ENCODE measurements around the gene DPP8. TPM values are rescaled to one million over a fixed set of nuclear protein-coding genes. Genes with fewer than 3 reads are reported as not detected.
"Not testable (repeated sequence)": the region's sequence is repeated elsewhere in the genome, so short reads cannot be mapped to it uniquely, and the experiment has no call there.

The DPP8 gene
- total and polyA plus RNA-seq, 4 donors = 5.5 to 22.7 (median 17.5) TPM

DNA sequence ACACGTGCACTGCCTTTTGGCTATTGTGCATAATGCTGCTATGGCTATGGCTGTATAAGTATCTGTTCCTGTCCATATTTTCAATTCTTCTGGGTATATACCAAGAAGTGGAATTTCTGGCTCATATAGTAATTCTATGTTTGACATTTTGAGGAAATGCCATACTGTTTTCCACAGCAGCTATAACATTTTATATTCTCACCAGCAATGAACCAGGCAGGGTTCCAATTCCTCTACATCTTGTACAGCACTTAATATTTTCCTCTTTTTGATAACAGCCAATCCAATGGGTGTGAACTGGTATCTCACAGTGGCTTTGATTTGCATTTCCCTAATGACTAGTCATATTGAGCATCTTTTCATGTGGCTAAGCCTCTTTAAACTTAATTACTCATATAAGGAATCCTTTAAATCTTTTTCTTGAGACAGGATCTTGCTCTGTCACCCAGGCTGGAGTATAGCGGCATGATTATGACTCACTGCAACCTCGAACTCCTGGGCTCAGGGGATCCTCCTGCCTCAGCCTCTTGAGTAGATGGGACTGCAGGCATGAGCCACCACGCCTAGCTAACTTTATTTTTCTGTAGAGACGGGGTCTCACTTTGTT, 56.6 kb downstream of the DPP8 start:
- no peaks in the 10 kb centered on the region for H3K4me1 ChIP-seq (ENCODE audit: control insufficient read depth in 4 of 4, insufficient read depth in 4 of 4, low read length in 3 of 4)
- H3K9ac ChIP-seq (ENCODE audit: low read depth in 1 of 2, low read length in 2 of 2) = no peak overlapping the region
- DNase-seq (ENCODE audit: low spot score) = no peak
- WGBS = 92% methylated on average over 5 of the region's 5 CpGs
- peaks cover 0 to 51% (median 36%) of the 10 kb centered on the region in 4 donors for H3K36me3 ChIP-seq (ENCODE audit: control insufficient read depth in 4 of 4, insufficient read depth in 3 of 4, low read depth in 1 of 4, low read length in 3 of 4)
- H3K27me3 ChIP-seq (ENCODE audit: control insufficient read depth in 4 of 4, insufficient read depth in 4 of 4, low read length in 3 of 4) = no peaks in the 10 kb centered on the region
- H3K4me3 ChIP-seq (ENCODE audit: low read depth in 1 of 3, low read length in 3 of 3) = no peak overlapping the region
- no peaks in the 10 kb centered on the region for H3K9me3 ChIP-seq (ENCODE audit: control insufficient read depth in 4 of 4, low read length in 3 of 4)
- no peak overlapping the region for H3K27ac ChIP-seq (ENCODE audit: low read depth in 1 of 2, low read length in 2 of 2)
- no peak for TF ChIP-seq JUND (IDR thresholded peaks at IDR 0.05)

- H3K4me3 ChIP-seq (ENCODE audit: low read depth in 1 of 3, low read length in 3 of 3); H3K27ac ChIP-seq (ENCODE audit: low read depth in 1 of 2, low read length in 2 of 2); H3K27me3 ChIP-seq (ENCODE audit: control insufficient read depth in 4 of 4, insufficient read depth in 4 of 4, low read length in 3 of 4); H3K9me3 ChIP-seq (ENCODE audit: control insufficient read depth in 4 of 4, low read length in 3 of 4); DNase-seq (ENCODE audit: low spot score); H3K4me1 ChIP-seq (ENCODE audit: control insufficient read depth in 4 of 4, insufficient read depth in 4 of 4, low read length in 3 of 4); H3K9ac ChIP-seq (ENCODE audit: low read depth in 1 of 2, low read length in 2 of 2): not testable (repeated sequence)
- WGBS = 91% methylated on average over 4 of the region's 4 CpGs
- peaks cover 7 to 56% (median 43%) of the 10 kb centered on the region in 4 donors for H3K36me3 ChIP-seq (ENCODE audit: control insufficient read depth in 4 of 4, insufficient read depth in 3 of 4, low read depth in 1 of 4, low read length in 3 of 4)
These were observed 62.2 kb downstream of the DPP8 start for GRCh38 chr15:65455256-65455655.

DNA sequence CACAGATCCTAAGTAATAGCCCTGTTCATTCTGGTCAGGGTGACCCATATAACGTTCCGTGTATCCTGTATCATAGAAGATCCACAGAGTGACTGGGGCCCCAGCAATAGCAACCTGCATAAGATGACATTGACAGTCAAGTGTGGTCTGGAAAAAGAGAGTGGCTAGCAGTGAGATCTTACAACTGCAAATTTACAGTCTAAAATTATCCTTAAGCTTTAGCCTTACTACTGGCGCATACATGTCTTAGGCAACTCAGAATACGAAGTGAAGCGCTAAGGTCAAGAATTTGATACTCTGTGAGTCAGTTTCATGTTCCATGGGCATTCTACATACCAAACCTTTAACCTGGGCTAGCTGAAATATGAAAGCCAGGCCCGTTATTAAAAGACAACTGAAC, 65.5 kb downstream of the DPP8 start:
- TF ChIP-seq HNF4A (conservative IDR thresholded peaks at IDR 0.05) (no peak), FOXA2 (IDR thresholded peaks at IDR 0.05) (no peak), GABPA (IDR thresholded peaks at IDR 0.05 in 1 of 2, conservative IDR thresholded peaks at IDR 0.05 in 1 of 2) (no peak), HNF4G (IDR thresholded peaks at IDR 0.05) (no peak), YY1 (IDR thresholded peaks at IDR 0.05) (no peak), NR2F2 (IDR thresholded peaks at IDR 0.05) (no peak), TAF1 (conservative IDR thresholded peaks at IDR 0.05) (no peak), JUND (IDR thresholded peaks at IDR 0.05) (no peak), CTCF (IDR thresholded peaks at IDR 0.05; ENCODE audit: low read depth, low read length, missing input control) (no peak), SP1 (IDR thresholded peaks at IDR 0.05) (no peak), EGR1 (IDR thresholded peaks at IDR 0.05; ENCODE audit: low read depth in 2 of 2) (no peak), FOXA1 (IDR thresholded peaks at IDR 0.05) (no peak)
- TF ChIP-seq, protein P1, sequence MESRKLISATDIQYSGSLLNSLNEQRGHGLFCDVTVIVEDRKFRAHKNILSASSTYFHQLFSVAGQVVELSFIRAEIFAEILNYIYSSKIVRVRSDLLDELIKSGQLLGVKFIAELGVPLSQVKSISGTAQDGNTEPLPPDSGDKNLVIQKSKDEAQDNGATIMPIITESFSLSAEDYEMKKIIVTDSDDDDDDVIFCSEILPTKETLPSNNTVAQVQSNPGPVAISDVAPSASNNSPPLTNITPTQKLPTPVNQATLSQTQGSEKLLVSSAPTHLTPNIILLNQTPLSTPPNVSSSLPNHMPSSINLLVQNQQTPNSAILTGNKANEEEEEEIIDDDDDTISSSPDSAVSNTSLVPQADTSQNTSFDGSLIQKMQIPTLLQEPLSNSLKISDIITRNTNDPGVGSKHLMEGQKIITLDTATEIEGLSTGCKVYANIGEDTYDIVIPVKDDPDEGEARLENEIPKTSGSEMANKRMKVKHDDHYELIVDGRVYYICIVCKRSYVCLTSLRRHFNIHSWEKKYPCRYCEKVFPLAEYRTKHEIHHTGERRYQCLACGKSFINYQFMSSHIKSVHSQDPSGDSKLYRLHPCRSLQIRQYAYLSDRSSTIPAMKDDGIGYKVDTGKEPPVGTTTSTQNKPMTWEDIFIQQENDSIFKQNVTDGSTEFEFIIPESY (IDR thresholded peaks at IDR 0.05) = no peak
- TF ChIP-seq, protein P2, sequence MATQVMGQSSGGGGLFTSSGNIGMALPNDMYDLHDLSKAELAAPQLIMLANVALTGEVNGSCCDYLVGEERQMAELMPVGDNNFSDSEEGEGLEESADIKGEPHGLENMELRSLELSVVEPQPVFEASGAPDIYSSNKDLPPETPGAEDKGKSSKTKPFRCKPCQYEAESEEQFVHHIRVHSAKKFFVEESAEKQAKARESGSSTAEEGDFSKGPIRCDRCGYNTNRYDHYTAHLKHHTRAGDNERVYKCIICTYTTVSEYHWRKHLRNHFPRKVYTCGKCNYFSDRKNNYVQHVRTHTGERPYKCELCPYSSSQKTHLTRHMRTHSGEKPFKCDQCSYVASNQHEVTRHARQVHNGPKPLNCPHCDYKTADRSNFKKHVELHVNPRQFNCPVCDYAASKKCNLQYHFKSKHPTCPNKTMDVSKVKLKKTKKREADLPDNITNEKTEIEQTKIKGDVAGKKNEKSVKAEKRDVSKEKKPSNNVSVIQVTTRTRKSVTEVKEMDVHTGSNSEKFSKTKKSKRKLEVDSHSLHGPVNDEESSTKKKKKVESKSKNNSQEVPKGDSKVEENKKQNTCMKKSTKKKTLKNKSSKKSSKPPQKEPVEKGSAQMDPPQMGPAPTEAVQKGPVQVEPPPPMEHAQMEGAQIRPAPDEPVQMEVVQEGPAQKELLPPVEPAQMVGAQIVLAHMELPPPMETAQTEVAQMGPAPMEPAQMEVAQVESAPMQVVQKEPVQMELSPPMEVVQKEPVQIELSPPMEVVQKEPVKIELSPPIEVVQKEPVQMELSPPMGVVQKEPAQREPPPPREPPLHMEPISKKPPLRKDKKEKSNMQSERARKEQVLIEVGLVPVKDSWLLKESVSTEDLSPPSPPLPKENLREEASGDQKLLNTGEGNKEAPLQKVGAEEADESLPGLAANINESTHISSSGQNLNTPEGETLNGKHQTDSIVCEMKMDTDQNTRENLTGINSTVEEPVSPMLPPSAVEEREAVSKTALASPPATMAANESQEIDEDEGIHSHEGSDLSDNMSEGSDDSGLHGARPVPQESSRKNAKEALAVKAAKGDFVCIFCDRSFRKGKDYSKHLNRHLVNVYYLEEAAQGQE (IDR thresholded peaks at IDR 0.05) = no peak
- TF ChIP-seq, protein P3, sequence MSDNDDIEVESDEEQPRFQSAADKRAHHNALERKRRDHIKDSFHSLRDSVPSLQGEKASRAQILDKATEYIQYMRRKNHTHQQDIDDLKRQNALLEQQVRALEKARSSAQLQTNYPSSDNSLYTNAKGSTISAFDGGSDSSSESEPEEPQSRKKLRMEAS (IDR thresholded peaks at IDR 0.05) = no peak
- Histone ChIP-seq H3K9ac (ENCODE audit: low read depth in 1 of 2, low read length in 2 of 2) (no peak overlapping the region), H3K27ac (ENCODE audit: low read depth in 1 of 2, low read length in 2 of 2) (no peak overlapping the region), H3K9me3 (ENCODE audit: control insufficient read depth in 4 of 4, low read length in 3 of 4) (no peaks in the 10 kb centered on the region), H3K36me3 (ENCODE audit: control insufficient read depth in 4 of 4, insufficient read depth in 3 of 4, low read depth in 1 of 4, low read length in 3 of 4) (peaks cover 8 to 51% (median 40%) of the 10 kb centered on the region in 4 donors), H3K4me1 (ENCODE audit: control insufficient read depth in 4 of 4, insufficient read depth in 4 of 4, low read length in 3 of 4) (no peaks in the 10 kb centered on the region), H3K27me3 (ENCODE audit: control insufficient read depth in 4 of 4, insufficient read depth in 4 of 4, low read length in 3 of 4) (no peaks in the 10 kb centered on the region), H3K4me3 (ENCODE audit: low read depth in 1 of 3, low read length in 3 of 3) (no peak overlapping the region)
- 96% methylated on average over 6 of the region's 6 CpGs for WGBS
- DNase-seq (ENCODE audit: low spot score) = no peak

Measured in liver (tissue), 9 donors.